ENCODE data around the gene BANP.
A peak's percentile ranks its signal among the peaks of the same experiment; 100 is the strongest.
"Not testable (repeated sequence)": the region's sequence is repeated elsewhere in the genome, so short reads cannot be mapped to it uniquely, and the experiment has no call there.

The BANP gene

DNA sequence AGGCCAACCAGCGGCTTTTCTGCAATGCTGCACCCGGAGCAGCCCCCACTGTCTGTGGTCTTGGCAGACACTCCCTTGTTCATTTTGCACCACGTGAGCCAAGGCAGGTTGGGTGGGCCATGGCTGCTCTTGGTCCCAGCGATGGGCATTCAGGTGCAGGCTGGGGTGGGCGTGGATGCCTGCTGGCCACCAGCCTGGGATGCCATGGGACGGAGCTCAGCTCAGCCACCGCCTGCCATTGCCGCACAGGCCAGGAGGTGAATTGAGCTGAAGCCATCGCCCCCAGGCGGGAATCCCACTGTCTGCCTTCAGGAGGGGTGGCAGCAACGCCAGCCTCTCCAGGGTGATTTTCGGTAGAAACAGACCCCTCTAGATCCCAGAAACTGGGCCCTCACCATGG is 155.3 kb downstream of the BANP start:
- not testable (repeated sequence) for DNase-seq

- no peak for DNase-seq
These were observed 157.5 kb downstream of the BANP start for GRCh38 chr16:88108762-88109161.

DNA sequence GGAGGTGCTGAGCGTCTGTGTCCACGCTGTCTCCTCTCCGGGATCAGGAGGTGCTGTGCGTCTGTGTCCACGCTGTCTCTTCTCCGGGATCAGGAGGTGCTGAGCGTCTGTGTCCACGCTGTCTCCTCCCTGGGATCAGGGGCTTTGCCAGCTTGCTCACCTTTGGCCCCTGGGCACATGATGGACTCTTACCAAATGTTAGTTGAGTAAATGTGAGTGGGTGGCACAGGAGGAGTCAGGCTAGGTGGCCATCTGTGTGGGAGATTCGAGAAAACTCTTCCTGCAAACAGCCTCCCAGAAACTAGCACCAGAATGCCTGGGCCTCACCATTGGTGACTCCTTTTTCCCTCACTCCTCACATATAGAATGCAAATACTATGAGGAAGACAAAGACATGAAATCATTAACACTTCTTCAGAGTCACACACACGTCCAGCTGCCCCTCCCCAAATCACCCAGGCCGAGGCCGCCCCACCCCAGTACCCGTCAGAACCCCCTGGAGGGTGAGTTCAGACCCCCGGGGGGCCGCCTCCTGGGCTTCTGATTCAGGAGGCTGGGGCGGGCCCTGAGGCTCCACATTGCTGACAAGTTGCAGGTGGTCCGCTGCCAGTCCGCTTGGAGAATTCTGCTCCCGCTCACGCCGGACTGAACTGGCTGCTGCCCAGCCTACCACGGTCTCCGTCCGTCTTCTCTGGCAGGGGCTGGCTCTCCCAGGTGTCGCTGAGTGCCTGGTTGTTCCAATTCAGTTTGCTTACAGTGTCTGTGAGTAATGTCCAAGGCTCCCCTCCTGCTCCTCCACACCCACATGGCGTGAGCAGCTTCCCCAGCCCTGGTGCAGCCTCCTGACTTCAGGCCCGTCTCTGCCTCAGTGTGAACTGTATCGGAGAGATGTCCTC is 158.7 kb downstream of the BANP start:
- DNase-seq, result not testable (repeated sequence)

DNA sequence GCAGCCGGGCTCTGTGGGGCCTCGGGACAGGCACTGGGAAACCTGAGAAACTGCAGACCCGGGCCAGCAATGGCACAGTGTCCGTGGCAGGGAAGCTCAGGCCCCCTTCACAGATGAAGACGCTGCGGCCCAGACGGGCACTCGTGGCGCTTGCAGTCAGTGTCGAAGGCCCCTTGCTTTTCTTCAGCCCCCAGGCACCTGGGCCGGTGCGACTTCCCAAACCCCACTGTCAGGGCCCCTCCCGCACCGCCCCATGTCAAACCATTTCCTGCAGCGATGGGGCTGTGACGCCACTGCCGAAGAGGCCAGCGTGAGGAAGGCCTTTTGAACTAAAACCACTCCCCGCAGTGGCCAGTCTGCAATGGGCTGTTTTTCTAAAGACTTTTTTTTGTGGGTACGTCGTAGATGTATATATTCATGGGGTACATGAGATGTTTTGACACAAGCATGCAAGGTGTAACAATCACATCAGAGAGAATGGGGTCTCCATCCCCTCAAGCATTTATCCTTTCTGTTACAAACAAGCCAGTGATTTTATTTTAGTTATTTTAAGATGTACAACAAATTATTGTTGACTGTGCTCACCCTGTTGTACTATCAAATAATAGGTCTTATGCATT is 159.8 kb downstream of the BANP start:
- DNase-seq, result not testable (repeated sequence)

- not testable (repeated sequence) for DNase-seq
These were observed 160.7 kb downstream of the BANP start for GRCh38 chr16:88111976-88112375.

DNA sequence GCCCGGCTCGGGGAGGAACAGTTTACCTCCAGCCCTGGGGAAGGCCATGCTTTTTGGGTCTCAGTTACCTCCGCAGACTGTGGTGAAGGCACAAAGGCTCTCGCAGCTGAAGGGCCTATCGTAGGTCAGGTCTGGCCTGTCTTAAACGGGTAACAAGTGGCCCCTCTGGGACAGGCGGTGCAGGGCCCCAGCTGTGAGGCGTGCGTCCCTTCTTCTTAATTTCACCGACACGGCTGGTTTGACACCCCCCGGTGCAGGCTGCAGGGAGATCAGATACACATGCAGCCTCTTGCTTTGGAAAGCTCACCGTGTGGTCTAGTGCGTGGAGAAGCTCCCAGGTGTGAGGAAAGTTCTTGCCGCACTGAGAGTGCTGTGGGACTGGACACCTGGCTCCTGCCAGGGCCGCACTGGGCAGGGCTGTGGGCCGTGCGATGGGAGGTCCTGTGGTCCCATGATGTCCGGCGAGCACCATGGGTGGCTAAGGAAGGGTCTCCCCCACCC is 162.4 kb downstream of the BANP start:
- DNase-seq, result no peak

- not testable (repeated sequence) for DNase-seq
These were observed 163.5 kb downstream of the BANP start for GRCh38 chr16:88114541-88115228.

DNA sequence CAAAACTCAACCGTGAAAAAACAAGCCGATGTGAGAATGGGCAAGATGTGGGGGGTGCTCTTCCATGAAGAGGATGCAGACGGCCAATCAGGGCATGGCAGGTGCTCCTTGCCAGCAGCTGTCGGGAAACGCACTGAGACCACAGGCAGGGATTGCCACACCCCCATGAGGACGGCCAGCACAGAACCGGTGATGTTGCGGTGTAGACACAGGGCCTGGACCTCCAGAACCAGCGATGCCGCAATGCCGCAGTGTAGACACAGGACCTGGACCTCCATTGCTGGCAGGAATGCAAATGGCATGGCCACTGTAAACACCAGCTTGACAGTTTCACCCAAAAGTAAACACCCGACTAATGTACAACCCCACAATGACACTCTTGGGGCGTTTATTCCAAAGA is 164.9 kb downstream of the BANP start:
- DNase-seq, result peak; percentile 48

GRCh38 chr16:88117476-88117868 is 166.2 kb downstream of the BANP start:
- no peak for DNase-seq

- DNase-seq, result no peak
These were observed 167.1 kb downstream of the BANP start for GRCh38 chr16:88118376-88118775.

GRCh38 chr16:88118852-88119741 is 167.9 kb downstream of the BANP start:
- not testable (repeated sequence) for DNase-seq

GRCh38 chr16:88119881-88120751 is 168.9 kb downstream of the BANP start:
- DNase-seq, result not testable (repeated sequence)

- no peak for DNase-seq
These were observed 169.6 kb downstream of the BANP start for GRCh38 chr16:88120812-88121211.

- DNase-seq, result not testable (repeated sequence)
These were observed 170.2 kb downstream of the BANP start for GRCh38 chr16:88121391-88121790.

DNA sequence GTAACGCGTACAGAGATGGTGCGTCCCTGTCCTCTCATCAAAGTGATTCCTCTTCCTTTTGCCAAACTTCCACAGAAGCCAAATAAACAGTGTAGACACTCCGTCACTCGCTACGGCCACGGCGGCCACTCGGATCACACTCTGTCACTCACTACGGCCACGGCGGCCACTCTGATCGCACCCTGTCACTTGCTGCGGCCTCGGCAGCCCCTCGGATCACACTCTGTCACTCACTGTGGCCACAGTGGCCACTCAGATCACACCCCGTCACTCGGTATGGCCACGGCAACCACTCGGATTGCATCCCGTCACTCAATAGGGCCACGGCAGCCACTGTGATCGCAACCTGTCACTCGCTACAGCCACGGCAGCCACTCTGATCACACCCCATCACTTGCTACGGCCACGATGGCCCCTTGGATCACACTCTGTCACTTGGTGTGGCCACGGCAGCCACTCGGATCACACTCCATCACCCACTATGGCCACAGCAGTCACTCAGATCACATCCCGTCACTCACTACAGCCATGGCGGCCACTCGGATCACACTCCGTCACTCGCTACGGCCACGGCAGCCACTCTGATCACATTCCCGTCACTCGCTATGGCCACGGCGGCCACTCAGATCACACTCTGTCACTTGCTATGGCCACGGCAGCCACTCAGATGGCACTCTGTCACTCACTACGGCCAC is 170.8 kb downstream of the BANP start:
- DNase-seq, result no peak
